ENCODE measurements around the gene SEMA4B. TPM values are rescaled to one million over a fixed set of nuclear protein-coding genes. Genes with fewer than 3 reads are reported as not detected.

Gene SEMA4B
- total and polyA plus RNA-seq, 2 of the 8 experiments (the other 6 are each of a cell fraction or from before 2014, with no cell fraction given), result 42.7 to 43.0 TPM

DNA sequence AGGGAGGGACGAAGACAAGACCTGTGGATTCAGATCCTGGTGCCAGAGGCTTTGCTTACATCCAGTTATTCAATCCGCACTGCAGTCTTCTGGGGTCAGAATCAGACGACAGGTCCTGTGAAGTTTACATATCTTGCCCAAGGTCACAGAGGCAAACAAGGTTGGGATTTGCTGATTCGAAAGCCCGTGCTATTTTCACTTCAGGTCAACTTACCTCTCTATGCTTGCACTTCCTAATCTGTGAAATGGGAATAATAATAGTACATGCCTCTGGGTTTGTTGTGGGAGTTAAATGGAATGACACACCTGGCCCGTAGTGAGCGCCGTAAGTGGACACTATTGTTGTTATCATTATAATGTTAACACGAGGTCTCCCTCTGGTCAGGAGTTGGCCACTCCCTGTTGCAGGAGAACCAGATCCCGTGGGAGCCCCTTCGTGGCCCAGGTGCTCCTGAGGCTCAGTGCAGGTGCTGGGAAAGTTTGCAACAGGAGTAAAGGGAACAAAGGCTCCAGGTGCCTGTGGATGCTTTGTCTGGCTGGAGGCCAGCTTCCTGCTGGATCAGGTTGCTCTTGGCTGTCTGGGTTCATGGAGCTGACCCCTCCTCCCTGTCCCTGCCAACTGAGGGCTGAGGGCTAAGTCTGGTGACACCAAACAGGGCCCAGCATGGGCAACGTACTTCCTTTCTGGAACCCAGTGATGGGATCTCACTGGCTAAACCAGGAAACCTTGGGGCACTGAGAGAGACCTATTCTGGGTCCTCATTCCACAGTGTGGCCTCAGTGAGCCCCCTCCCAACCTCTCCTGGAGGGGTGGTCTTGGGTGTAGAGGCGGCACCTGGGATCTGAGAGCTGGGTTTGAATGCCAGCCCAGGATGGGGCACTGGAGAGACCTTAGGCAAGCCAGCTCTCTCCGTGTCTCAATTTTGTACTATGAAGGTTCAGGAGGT lies 40.1 kb upstream of the SEMA4B start (continued):
- TF ChIP-seq CHD7 (IDR thresholded peaks at IDR 0.05; ENCODE audit: insufficient replicate concordance, low read length) (no peak), RBBP5 (IDR thresholded peaks at IDR 0.05; ENCODE audit: borderline replicate concordance, low read depth, low read length) (no peak), CHD2 (IDR thresholded peaks at IDR 0.05; ENCODE audit: low read length) (no peak), BRCA1 (IDR thresholded peaks at IDR 0.05; ENCODE audit: low read depth, low read length) (no peak), PHF8 (conservative IDR thresholded peaks at IDR 0.05; ENCODE audit: low read depth, low read length) (no peak), BACH1 (IDR thresholded peaks at IDR 0.05; ENCODE audit: low read length) (no peak)
- TF ChIP-seq, protein P1, sequence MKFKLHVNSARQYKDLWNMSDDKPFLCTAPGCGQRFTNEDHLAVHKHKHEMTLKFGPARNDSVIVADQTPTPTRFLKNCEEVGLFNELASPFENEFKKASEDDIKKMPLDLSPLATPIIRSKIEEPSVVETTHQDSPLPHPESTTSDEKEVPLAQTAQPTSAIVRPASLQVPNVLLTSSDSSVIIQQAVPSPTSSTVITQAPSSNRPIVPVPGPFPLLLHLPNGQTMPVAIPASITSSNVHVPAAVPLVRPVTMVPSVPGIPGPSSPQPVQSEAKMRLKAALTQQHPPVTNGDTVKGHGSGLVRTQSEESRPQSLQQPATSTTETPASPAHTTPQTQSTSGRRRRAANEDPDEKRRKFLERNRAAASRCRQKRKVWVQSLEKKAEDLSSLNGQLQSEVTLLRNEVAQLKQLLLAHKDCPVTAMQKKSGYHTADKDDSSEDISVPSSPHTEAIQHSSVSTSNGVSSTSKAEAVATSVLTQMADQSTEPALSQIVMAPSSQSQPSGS (IDR thresholded peaks at IDR 0.05; ENCODE audit: low read length), result no peak
